Spleen (tissue), 11 donors: ENCODE results near the gene MIB2. TPM values are rescaled to one million over a fixed set of nuclear protein-coding genes. Genes with fewer than 3 reads are reported as not detected.
"Not testable (repeated sequence)": the region's sequence is repeated elsewhere in the genome, so short reads cannot be mapped to it uniquely, and the experiment has no call there.

ENCODE experiments used
- DNase-seq: peaks from one replicate; pipeline ENCODE4 v3.0.0-alpha.2; 2020
- H3K27ac ChIP-seq, 8 donors: fragments of 200-600 bp; sonication (generic) in 7 of 8; 1 replicate in 4 of 8; 2 replicates in 4 of 8; pipeline versions ENCODE4 v1.5.0 to v1.8.0; 2016 to 2021; ENCODE audit warnings: inconsistent platforms in 4 of 8, mild to moderate bottlenecking in 4 of 8, moderate library complexity in 1 of 8
- H3K27me3 ChIP-seq, 7 donors: fragments of 200-600 bp; sonication (generic) in 6 of 7; replicated peaks in 1 of 7; 1 replicate in 4 of 7; 2 replicates in 3 of 7; pipeline versions ENCODE4 v1.5.0 to v1.8.0; 2016 to 2021; ENCODE audit warnings: inconsistent platforms in 3 of 7, mild to moderate bottlenecking in 1 of 7
- H3K36me3 ChIP-seq, 6 donors: fragments of 200-600 bp; sonication (generic) in 5 of 6; 1 replicate in 4 of 6; 2 replicates in 2 of 6; pipeline versions ENCODE4 v1.5.0 to v1.8.0; 2016 to 2021; ENCODE audit warnings: inconsistent platforms in 2 of 6
- H3K4me1 ChIP-seq, 6 donors: fragments of 200-600 bp; sonication (generic) in 5 of 6; 1 replicate in 3 of 6; 2 replicates in 3 of 6; pipeline versions ENCODE4 v1.5.0 to v1.8.0; 2016 to 2021; ENCODE audit warnings: inconsistent platforms in 3 of 6
- H3K4me3 ChIP-seq, 8 donors: fragments of 200-600 bp; sonication (generic) in 7 of 8; 1 replicate in 4 of 8; 2 replicates in 4 of 8; pipeline versions ENCODE4 v1.5.0 to v1.8.0; 2016 to 2021; ENCODE audit warnings: inconsistent platforms in 4 of 8, mild to moderate bottlenecking in 4 of 8, moderate library complexity in 2 of 8
- H3K9me3 ChIP-seq, 8 donors: fragments of 200-600 bp; sonication (generic) in 7 of 8; 1 replicate in 4 of 8; 2 replicates in 4 of 8; pipeline versions ENCODE4 v1.5.0 to v1.8.0; 2016 to 2021; ENCODE audit warnings: inconsistent platforms in 4 of 8
- POLR2AphosphoS5 ChIP-seq, 3 donors: sonication (generic); formaldehyde crosslinking; IDR thresholded peaks; one replicate each; pipeline ENCODE4 v1.5.1; 2017; ENCODE audit warnings: antibody characterized with exemption in 3 of 3
- WGBS, 5 donors: extraction: QIAGEN DNeasy Blood & Tissue Kit in 3 of 5; methylation state at CpG; one replicate each; pipeline versions ENCODE4 v1.1.5 to v1.1.7; 2013 to 2018; 5-methylcytosine and 5-hydroxymethylcytosine counted together
- intact Hi-C: fragments of 100-400 bp; cut with DNase I; formaldehyde crosslinking; loops from one replicate; pipeline ENCODE4 v1.15.0; 2023; ENCODE audit warnings: low total_unique reads
- polyA plus RNA-seq, 3 donors: library from polyadenylated mRNA; stranded (reverse); fragments of 200-250 nt; gene quantifications; one replicate each; pipeline ENCODE4 v1.2.1, GENCODE V29; 2013
- total RNA-seq, 7 donors: library from RNA; depleted of rRNA in 3 of 7; stranded (reverse); fragments of >200 nt in 3 of 7; fragmentation: NEBNext Ultra II Directional in 4 of 7; extraction: Animal tissue kit (Norgen Biotek cat#: 25700) in 4 of 7; gene quantifications; one replicate each; pipeline versions ENCODE4 v1.1.0 to v1.2.1, GENCODE V29; 2016 to 2021
- donor health status: healthy with polysubstance abuse.
- donor health status: DM: no; HTN: no; CAD: no; lungs with moderate emphysema.
- donor health status: DM: no; HTN: no; CAD: no.
- donor health status: Bipolar disorder and iron deficiency.
- donor health status: healthy.
- donor health status: DM: no; HTN: no; CAD: no.
- donor health status: DM: yes; HTN: yes; CAD: no.

The MIB2 gene
- total and polyA plus RNA-seq, 10 donors, result 46.2 to 165 (median 73.0) TPM

DNA sequence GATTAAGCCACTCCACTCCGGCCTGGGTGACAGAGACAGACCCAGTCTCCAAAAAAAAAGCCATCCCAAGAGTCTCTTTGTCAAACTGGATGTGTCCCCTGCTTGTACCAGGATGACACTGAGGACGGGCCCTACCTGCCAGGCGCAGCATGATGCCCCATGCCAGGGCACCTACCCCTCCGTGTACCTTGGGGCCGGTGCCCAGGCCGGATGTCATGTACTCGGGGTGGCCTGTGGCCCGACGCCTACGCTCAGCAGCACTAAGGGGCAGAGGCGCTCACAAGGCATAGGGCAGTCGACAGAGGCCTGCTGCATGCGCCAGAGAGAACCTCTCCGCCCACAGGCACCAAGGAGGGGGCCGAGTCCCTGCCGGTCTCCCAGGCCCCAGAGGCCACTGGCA lies 24.1 kb downstream of the MIB2 start:
- H3K27ac ChIP-seq, H3K4me1 ChIP-seq, intact Hi-C loops, H3K27me3 ChIP-seq, DNase-seq, H3K4me3 ChIP-seq, H3K9me3 ChIP-seq: not testable (repeated sequence)
- TF ChIP-seq POLR2AphosphoS5 (IDR thresholded peaks at IDR 0.05), result peak in 2 of 3 donors; percentile 7 to 21
- peaks cover 0 to 59% (median 33%) of the 10 kb centered on the region in 6 donors for H3K36me3 ChIP-seq
- 92 to 98% (median 95%) methylated on average over 11 to 16 of the region's 16 CpGs for WGBS, 5 donors

DNA sequence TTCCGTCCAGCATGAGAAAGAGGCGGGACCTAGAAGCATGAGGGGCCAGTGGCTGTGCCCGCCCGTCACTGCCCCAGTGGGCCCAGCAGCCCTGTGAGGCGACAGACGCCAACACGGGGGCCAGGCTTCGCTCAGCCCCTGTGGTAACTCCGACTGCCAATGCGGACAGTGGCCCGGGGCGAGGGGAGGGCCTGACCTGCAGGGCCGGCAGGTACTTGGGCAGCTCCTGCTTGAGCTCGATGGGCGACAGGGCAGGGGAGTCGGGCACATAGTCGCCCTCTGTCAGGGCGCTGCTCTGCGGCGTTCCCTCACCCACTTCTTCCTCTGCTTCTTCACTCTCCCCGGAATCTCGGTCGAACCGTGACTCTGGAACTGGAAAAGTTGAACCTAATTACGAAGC lies 24.8 kb downstream of the MIB2 start:
- H3K9me3 ChIP-seq, H3K4me1 ChIP-seq, DNase-seq, H3K4me3 ChIP-seq, intact Hi-C loops, H3K27me3 ChIP-seq, H3K27ac ChIP-seq: not testable (repeated sequence)
- peaks cover 0 to 62% (median 33%) of the 10 kb centered on the region in 6 donors for H3K36me3 ChIP-seq
- 70 to 100% (median 96%) methylated on average over 2 to 19 of the region's 25 CpGs for WGBS, 5 donors

- H3K4me3 ChIP-seq, H3K4me1 ChIP-seq, H3K9me3 ChIP-seq, DNase-seq, H3K27ac ChIP-seq, intact Hi-C loops, H3K27me3 ChIP-seq: not testable (repeated sequence)
- peak in 1 of 3 donors; percentile 10 for TF ChIP-seq POLR2AphosphoS5 (IDR thresholded peaks at IDR 0.05)
- H3K36me3 ChIP-seq, result peaks cover 0 to 66% (median 34%) of the 10 kb centered on the region in 6 donors
- 93 to 98% (median 95%) methylated on average over 20 to 33 of the region's 38 CpGs for WGBS, 5 donors
These were observed 25.6 kb downstream of the MIB2 start for GRCh38 chr1:1640711-1641461.

- H3K9me3 ChIP-seq, H3K27me3 ChIP-seq, intact Hi-C loops, DNase-seq, H3K4me3 ChIP-seq: not testable (repeated sequence)
- peaks cover 0 to 68% (median 40%) of the 10 kb centered on the region in 6 donors for H3K36me3 ChIP-seq
- peak overlapping the region in 6 of 8 donors; percentile 22 to 68 (median 58) for H3K27ac ChIP-seq
- 71 to 79% (median 74%) methylated on average over 3 to 5 of the region's 5 CpGs for WGBS, 5 donors
- H3K4me1 ChIP-seq, result peaks cover 0 to 19% (median 2%) of the 10 kb centered on the region in 6 donors
These were observed 31.0 kb downstream of the MIB2 start for GRCh38 chr1:1646326-1646725.

DNA sequence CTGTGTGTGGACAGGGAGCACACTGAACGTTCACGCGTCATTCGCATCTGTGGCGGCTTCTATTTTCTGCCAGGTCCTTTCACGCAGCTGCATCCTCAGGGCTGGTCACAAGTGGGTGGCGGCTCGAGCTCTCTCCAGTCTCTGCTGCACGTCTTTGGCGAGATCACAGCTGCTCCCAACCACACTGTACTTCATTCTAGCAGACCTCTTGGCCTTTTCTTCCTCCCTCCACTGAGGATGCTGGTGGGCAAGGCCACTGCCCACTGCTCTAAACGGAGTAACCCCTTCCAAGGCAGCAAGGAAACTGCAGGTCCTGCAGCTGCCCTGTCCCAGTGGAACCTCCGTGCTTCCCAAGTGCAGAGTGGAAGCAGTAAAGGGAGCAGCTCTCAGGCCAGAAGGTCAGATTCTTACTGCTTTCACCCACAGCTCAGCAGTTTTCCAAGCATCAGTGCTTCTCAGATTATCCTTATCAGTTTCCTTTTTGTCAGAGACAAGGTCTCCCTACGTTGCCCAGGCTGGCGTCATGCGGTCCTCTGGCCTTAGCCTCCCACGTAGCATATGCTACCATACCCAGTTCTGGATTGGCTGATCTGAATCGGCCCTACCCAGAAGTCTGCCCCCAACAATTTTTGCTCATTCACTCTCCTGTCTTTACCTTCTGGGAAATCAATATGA lies 32.4 kb downstream of the MIB2 start:
- peak in 1 of 3 donors; percentile 64 for TF ChIP-seq POLR2AphosphoS5 (IDR thresholded peaks at IDR 0.05)
- DNase-seq, result peak; percentile 66
- intact Hi-C loops, result not testable (repeated sequence)

DNA sequence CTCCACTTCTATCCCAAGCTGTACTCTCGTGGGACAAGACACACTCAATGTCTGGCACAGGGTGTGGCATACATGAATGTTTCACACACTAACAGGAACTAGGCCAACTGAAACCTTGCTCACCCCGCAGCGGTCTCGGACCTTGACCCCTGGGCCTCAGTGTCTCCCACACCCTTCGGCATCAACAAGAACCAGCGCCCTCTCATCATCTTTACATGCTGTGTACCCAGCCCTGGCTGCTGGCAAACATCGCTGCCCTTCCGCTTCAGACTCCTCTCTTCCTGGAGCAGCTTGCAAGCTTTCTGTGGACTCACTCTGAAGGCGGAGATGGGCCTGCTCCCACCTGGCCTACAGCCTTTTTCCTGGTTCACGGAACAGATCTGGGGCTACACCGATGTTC lies 33.0 kb downstream of the MIB2 start:
- H3K4me3 ChIP-seq, intact Hi-C loops, H3K27me3 ChIP-seq, H3K9me3 ChIP-seq: not testable (repeated sequence)
- DNase-seq, result peak; percentile 61
- H3K36me3 ChIP-seq, result peaks cover 0 to 81% (median 60%) of the 10 kb centered on the region in 6 donors
- 73 to 94% (median 84%) methylated on average over 10 to 11 of the region's 11 CpGs for WGBS, 5 donors
- H3K27ac ChIP-seq, result peak overlapping the region in 7 of 8 donors; percentile 5 to 68 (median 55)
- H3K4me1 ChIP-seq, result peaks cover 0 to 19% (median 2%) of the 10 kb centered on the region in 6 donors

More for the DNA sequence above, 32.4 kb downstream of the MIB2 start:
- peak overlapping the region in 7 of 8 donors; percentile 22 to 68 (median 55) for H3K27ac ChIP-seq
- H3K27me3 ChIP-seq, H3K9me3 ChIP-seq, H3K4me3 ChIP-seq: not testable (repeated sequence)
- WGBS, 5 donors, result 68 to 79% (median 76%) methylated on average over 17 of the region's 17 CpGs
- peaks cover 0 to 19% (median 2%) of the 10 kb centered on the region in 6 donors for H3K4me1 ChIP-seq
- H3K36me3 ChIP-seq, result peaks cover 0 to 76% (median 54%) of the 10 kb centered on the region in 6 donors
